Activated CD4-positive, CD25-positive, alpha-beta regulatory T cell treated with anti-CD3 and anti-CD28 coated beads, Interleukin-2, amount 50 U/mL, for 24 hours (primary cell): ENCODE results near the gene VAV2.
"Not testable (repeated sequence)": the region's sequence is repeated elsewhere in the genome, so short reads cannot be mapped to it uniquely, and the experiment has no call there.

Experiments used
- ATAC-seq, 2 donors: fragments of 150-1000 bp; cut with Tn5 transposase; one replicate each; pipeline ENCODE4 v1.10.0; 2021; ENCODE audit warnings: mild to moderate bottlenecking in 1 of 2, moderate library complexity in 1 of 2

The VAV2 gene

GRCh38 chr9:133779516-133780403 lies 212.4 kb downstream of the VAV2 start:
- no peak for ATAC-seq

- ATAC-seq: no peak
Observed at GRCh38 chr9:133779081-133779480, 213.0 kb downstream of the VAV2 start.

DNA sequence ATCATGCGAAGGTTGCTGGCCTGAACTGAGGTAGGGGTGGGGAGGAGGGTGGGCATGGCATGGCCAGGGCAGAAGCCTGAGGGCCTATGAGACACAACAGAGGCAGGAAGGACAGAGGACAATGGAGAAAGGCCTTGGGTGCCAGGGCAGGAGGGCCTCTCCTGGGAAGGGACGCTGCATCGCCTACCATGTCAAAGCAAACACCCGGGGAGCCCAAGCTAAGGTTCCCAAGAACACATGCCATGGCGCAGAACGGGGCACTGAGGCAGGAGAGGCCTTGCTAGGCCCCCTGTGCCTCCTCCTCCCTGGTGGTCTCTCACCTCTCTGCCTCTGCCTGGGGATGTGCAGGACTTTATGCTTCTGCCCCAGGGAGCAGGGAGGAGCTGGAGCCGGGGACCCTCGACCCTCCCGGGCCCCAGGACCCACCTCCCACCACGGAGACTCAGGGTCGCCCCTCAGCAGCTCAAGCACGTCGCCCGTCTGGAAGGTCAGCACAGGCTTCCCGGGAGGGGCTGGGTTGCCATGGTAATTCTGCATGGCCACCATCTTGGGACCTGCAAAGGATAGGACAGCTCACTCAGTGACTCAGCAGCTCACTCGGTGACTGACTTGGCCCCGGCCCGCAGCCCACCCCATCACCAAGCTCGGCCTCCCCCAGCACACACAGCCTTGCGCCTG lies 213.6 kb downstream of the VAV2 start:
- ATAC-seq: no peak

DNA sequence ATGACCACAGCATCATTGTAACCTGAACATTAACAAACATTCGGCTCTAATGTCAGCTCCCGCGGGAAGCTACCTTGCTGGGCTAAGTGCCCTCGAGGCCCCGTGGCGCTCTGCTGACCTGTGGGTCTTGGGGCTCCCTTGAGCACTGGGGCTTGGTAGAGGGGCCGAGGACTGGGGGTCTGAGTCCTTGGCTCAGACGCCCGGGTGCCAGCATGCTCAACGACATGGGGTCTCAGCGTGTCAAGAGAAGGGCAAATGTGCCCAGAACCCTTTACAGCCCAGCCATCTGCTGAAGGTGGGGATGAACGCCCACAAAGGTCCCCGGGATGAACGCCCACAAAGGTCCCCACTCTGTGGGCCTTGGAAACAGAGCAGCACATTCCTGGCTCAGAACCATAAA lies 214.3 kb downstream of the VAV2 start:
- no peak for ATAC-seq

GRCh38 chr9:133777068-133777791 lies 214.9 kb downstream of the VAV2 start:
- ATAC-seq: no peak

- no peak for ATAC-seq
Observed at GRCh38 chr9:133775951-133776905, 215.9 kb downstream of the VAV2 start.

- ATAC-seq: no peak
Observed at GRCh38 chr9:133775291-133775690, 216.8 kb downstream of the VAV2 start.

- ATAC-seq: no peak
Observed at GRCh38 chr9:133774799-133775198, 217.3 kb downstream of the VAV2 start.

GRCh38 chr9:133773889-133774655 lies 218.1 kb downstream of the VAV2 start:
- ATAC-seq: no peak

GRCh38 chr9:133772581-133772980 lies 219.5 kb downstream of the VAV2 start:
- no peak for ATAC-seq

DNA sequence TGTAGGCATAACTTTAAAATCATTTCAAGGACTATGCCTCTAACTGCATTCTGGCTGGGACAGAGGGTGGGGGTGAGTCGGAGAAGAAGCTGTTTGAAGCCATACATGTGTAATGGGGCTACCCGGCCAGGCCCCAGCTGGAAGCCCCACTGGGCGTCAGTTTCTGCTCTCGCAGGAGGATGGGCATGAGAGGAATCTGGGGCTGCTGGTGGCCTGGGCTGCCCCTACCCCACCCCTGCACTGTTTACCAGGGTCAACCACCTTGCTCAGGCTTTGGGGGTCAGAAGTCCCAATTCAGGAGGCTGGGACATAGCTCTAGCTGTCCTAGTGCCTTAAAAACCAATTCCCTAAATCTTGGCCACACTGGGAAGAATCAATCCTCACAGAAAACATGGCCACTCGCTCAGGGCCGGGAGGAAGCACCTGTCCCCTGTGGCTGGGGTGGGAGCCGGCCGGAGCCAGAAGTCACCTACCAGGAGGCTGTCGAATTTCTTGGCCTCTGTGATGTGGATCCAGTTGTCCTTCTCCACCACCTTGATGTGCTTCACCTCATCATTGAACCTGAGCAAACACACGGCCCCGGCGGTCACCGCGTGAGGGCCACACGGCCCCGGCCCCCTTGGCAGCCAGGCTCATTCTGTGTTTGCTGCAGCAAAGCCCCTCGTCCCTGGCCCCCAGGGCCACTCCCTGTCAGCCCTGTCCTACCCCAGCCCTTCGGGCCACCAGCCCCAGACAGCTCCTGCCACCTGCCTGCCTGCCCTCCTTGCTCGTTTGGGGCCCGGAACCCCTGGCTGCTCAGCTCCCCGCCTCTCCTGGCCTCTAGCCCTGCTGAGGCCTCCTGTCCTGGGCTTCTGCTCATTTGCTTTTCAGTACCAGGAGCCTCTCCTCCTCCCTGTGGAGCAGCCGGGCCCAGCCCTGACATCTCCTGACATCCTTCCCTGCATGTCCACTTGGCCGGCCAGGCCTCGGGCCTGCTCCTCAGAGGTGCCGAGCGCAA lies 220.3 kb downstream of the VAV2 start:
- no peak for ATAC-seq

GRCh38 chr9:133770076-133770777 lies 221.9 kb downstream of the VAV2 start:
- ATAC-seq: no peak

DNA sequence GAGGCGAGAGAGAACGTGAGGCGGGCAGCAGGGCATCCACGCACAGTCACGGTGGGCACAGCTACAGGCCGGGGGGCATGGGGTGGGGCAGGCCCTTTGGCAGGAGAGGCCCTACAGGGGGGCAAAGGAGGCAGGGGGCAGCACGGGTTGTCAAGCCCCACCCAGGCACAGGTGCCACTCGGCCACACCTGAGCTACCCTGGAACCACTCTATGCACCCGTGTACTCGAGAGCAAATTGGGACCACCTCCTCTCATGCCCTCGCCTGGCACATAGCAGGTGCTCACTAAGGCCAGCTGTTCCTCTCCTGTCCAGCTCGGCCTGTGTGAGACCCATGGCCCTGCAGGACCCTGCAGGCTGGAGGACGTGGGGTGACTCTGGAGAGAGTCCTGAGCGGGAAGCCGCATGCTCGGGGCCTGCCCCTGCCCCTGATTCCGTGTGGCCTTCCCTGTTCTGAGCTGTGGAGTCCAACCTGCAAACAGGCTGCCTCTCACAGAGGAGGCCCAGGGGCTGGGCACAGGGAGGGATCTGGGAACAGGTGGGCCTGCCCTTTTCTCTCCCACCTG lies 222.5 kb downstream of the VAV2 start:
- no peak for ATAC-seq

DNA sequence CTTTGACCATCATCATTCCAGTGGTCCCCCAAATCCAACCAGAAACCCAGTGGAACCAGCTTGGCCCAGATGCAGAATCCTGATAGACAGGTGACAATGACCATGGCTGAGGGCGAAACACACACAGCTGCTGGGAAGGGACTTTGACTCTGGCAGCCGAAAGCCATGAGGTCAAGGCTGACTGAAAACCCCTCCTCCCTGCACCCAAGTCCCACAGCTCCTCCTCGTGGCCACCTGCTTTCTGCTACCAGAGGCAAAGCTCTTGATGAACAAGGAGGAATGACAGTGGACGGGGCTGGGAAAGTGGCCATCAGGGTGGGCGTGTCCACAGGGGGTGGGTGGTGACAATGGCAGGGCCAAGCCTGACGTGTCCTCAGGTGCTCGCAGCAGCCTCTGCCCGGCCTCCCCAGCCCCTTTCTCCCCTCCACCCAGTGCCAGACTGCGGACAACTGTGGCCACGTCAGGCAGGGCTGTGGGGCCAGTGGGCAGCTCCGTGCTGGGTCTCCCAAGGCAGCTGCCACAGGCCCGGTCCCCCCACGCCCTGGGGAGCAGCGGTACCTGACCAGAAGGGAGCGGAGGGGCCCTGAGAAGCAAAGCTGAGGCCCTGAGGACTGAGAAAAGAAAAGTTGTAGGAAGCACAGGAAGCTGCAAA lies 223.1 kb downstream of the VAV2 start:
- no peak for ATAC-seq

DNA sequence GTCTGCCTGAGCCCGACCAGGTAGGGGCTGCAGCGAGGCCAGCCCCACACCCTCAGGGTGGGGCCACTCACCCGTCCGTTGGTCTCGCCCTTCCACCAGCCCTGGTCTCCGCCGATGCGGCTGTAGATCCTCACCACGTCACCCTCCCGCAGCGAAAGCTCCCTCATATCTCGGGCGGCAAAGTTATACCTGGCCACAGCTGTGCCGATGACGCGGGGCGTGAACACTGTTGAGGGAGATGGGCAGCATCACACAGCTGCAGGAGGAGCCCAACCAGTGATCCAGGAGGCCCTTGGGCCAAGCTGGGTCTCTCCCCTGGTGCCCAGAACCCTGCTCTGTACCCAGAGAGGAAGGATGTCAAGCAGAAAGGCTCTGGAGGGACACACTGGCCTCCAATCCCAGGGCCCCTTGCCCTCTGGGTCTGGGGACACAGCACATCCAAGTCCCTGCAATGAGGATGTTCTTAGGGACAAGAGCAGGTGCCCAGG lies 223.7 kb downstream of the VAV2 start:
- ATAC-seq: no peak

- ATAC-seq: no peak
Observed at GRCh38 chr9:133767625-133768024, 224.5 kb downstream of the VAV2 start.

DNA sequence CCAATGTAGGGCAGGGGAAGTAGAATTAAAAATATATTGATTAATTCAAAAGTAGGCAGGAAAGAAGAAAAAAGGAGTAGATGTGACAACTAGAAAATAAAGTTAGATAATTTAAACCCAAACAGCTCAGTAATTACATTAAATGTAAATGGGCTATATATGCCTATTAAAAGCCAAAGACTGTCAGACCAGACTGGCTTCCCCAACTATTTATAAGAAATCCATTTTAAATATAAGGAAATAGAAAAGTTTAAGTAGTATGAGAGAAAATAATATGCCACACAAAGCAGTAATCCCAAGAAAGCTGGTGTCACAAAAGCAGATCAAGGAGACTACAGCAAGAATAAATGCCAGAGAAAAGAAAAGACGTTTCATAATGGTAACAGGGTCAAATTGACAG lies 225.1 kb downstream of the VAV2 start:
- ATAC-seq: no peak

- ATAC-seq: not testable (repeated sequence)
Observed at GRCh38 chr9:133766234-133766633, 225.9 kb downstream of the VAV2 start.
